SK-N-SH (cell line): ENCODE data around the gene RIN2. TPM values are rescaled to one million over a fixed set of nuclear protein-coding genes. Genes with fewer than 3 reads are reported as not detected.

Experiments used
- CTCF ChIA-PET: fragments of 300-600, 350-600 bp; formaldehyde crosslinking; extraction: SDS; loops from one replicate; lab custom pipeline; 2021; lab: Yijun Ruan, JAX
- POLR2A ChIA-PET: fragments of 350-600 bp; sonication (Branson Sonifier 250); formaldehyde crosslinking; extraction: SDS; loops from one replicate; lab custom pipeline; 2020; ENCODE audit warnings: antibody characterized with exemption, inconsistent platforms; lab: Yijun Ruan, JAX
- DNase-seq: peaks from one replicate; pipeline ENCODE4 v3.0.0; 2012
- H2AFZ ChIP-seq: fragments of 200-600 bp; sonication (generic); 2 replicates; pipeline ENCODE4 v1.8.1; 2016; ENCODE audit warnings: antibody characterized with exemption, mild to moderate bottlenecking, low read depth
- H3F3A ChIP-seq: fragments of 200-600 bp; sonication (generic); replicated peaks from 2 replicates; pipeline ENCODE3; 2016; ENCODE audit warnings: antibody characterized with exemption, mild to moderate bottlenecking; ENCODE audit not compliant: insufficient read depth
- H3K27ac ChIP-seq, 2 experiments: fragments of 200-500 bp in 1 of 2; fragments of 200-600 bp in 1 of 2; sonication (Bioruptor generic) in 1 of 2; sonication (generic), shearing (Covaris generic) in 1 of 2; 2 replicates each; pipeline versions ENCODE4 v1.5.1 to v1.6.1; 2014 to 2016; ENCODE audit warnings: low read depth in 2 of 2, inconsistent platforms in 1 of 2, low read length in 1 of 2, mild to moderate bottlenecking in 1 of 2, mixed read lengths in 1 of 2
- H3K27me3 ChIP-seq: fragments of 200-600 bp; sonication (generic), shearing (Covaris generic); 2 replicates; pipeline ENCODE4 v1.6.1; 2016; ENCODE audit warnings: mixed run types; ENCODE audit not compliant: insufficient read depth
- H3K36me3 ChIP-seq, 2 experiments: fragments of 200-500 bp in 1 of 2; fragments of 200-600 bp in 1 of 2; sonication (Bioruptor generic) in 1 of 2; sonication (generic) in 1 of 2; replicated peaks in 1 of 2; 2 replicates each; pipeline versions ENCODE3 to v1.5.1; 2014 to 2016; ENCODE audit warnings: low read length in 1 of 2, mild to moderate bottlenecking in 1 of 2; ENCODE audit not compliant: insufficient read depth in 2 of 2, control insufficient read depth in 1 of 2
- H3K4me1 ChIP-seq, 2 experiments: fragments of 200-500 bp in 1 of 2; fragments of 200-600 bp in 1 of 2; sonication (Bioruptor generic) in 1 of 2; sonication (generic), shearing (Covaris generic) in 1 of 2; 2 replicates each; pipeline versions ENCODE4 v1.5.1 to v1.6.1; 2014 to 2016; ENCODE audit warnings: low read depth in 1 of 2, low read length in 1 of 2, mixed run types in 1 of 2; ENCODE audit not compliant: insufficient read depth in 2 of 2, control insufficient read depth in 1 of 2
- H3K4me2 ChIP-seq: fragments of 200-600 bp; sonication (generic), shearing (Covaris generic); 2 replicates; pipeline ENCODE4 v1.6.1; 2017; ENCODE audit warnings: mixed run types
- H3K4me3 ChIP-seq, 2 experiments: fragments of 200-500 bp in 1 of 2; fragments of 200-600 bp in 1 of 2; sonication (Bioruptor generic) in 1 of 2; sonication (generic), shearing (Covaris generic) in 1 of 2; 2 replicates each; pipeline versions ENCODE4 v1.5.1 to v1.8.1; 2014 to 2016; ENCODE audit warnings: low read depth in 2 of 2, inconsistent platforms in 1 of 2, low read length in 1 of 2, mild to moderate bottlenecking in 1 of 2, mixed read lengths in 1 of 2, moderate library complexity in 1 of 2
- H3K79me2 ChIP-seq: fragments of 200-600 bp; sonication (generic); 2 replicates; pipeline ENCODE4 v1.8.1; 2017; ENCODE audit warnings: mild to moderate bottlenecking; ENCODE audit not compliant: insufficient read depth
- H3K9ac ChIP-seq: fragments of 200-600 bp; sonication (generic); 2 replicates; pipeline ENCODE4 v1.6.1; 2017; ENCODE audit warnings: mixed run types
- H3K9me2 ChIP-seq: fragments of 200-600 bp; sonication (generic); 2 replicates; pipeline ENCODE4 v1.6.1; 2017; ENCODE audit warnings: mixed run types
- H3K9me3 ChIP-seq: fragments of 200-600 bp; sonication (generic); 2 replicates; pipeline ENCODE4 v1.6.1; 2017; ENCODE audit warnings: mixed run types, mild to moderate bottlenecking, moderate library complexity
- H4K20me1 ChIP-seq: fragments of 200-600 bp; sonication (generic); 2 replicates; pipeline ENCODE4 v1.6.1; 2017; ENCODE audit warnings: mild to moderate bottlenecking, mixed run types; ENCODE audit not compliant: insufficient read depth
- CHD2 ChIP-seq: fragments of 150-350 bp; IDR thresholded peaks from 2 replicates; pipeline ENCODE4 v1.6.1; 2018; ENCODE audit warnings: low read length; ENCODE audit not compliant: partially characterized antibody
- MEF2A ChIP-seq: IDR thresholded peaks from 2 replicates; pipeline ENCODE4 v1.4.0; 2012; ENCODE audit warnings: low read depth, borderline replicate concordance
- MXI1 ChIP-seq: IDR thresholded peaks from 2 replicates; pipeline ENCODE4 v1.6.1; 2012; ENCODE audit warnings: mild to moderate bottlenecking, low read depth, low read length, improper control_type of control experiment
- NFIC ChIP-seq: IDR thresholded peaks from 2 replicates; pipeline ENCODE4 v1.4.0; 2012; ENCODE audit warnings: borderline replicate concordance
- RAD21 ChIP-seq: IDR thresholded peaks from 2 replicates; pipeline ENCODE4 v1.6.1; 2012; ENCODE audit warnings: mild to moderate bottlenecking, low read length
- RXRA ChIP-seq: IDR thresholded peaks from 2 replicates; pipeline ENCODE4 v1.4.0; 2012; ENCODE audit warnings: low read depth, mild to moderate bottlenecking, borderline replicate concordance
- SMC3 ChIP-seq: IDR thresholded peaks from 2 replicates; pipeline ENCODE4 v1.6.1; 2012; ENCODE audit warnings: low read depth, low read length, improper control_type of control experiment
- TCF12 ChIP-seq: IDR thresholded peaks from 2 replicates; pipeline ENCODE4 v1.4.0; 2012
- WGBS: methylation state at CpG from one replicate; pipeline ENCODE4 v1.1.6; 2017; ENCODE audit warnings: low lambda C conversion rate; 5-methylcytosine and 5-hydroxymethylcytosine counted together
- polyA plus RNA-seq, 3 experiments: library from polyadenylated mRNA; depleted of rRNA; stranded (reverse); fragments of >200 nt; gene quantifications; 2 replicates each; pipeline ENCODE4 v1.2.3, GENCODE V29; 2012
- TF ChIP-seq, protein P1 (sequence below): fragments of 150-350 bp; IDR thresholded peaks from 2 replicates; pipeline ENCODE4 v1.6.1; 2017; ENCODE audit warnings: antibody characterized with exemption, low read length, low read depth, borderline replicate concordance
- TF ChIP-seq, protein P2 (sequence below): IDR thresholded peaks from 2 replicates; pipeline ENCODE4; 2012
- TF ChIP-seq, protein P3 (sequence below): fragments of 200-600 bp; sonication (generic); IDR thresholded peaks from 2 replicates; pipeline ENCODE4 v1.6.1; 2017; ENCODE audit warnings: antibody characterized with exemption, mild to moderate bottlenecking, moderate library complexity
- TF ChIP-seq, protein P4 (sequence below): IDR thresholded peaks from 2 replicates; pipeline ENCODE4 v1.4.0; 2012; ENCODE audit warnings: low read depth

RIN2 gene
- polyA plus RNA-seq, 1 of the 3 experiments (the other 2 are of a cell fraction): 6.8 TPM

DNA sequence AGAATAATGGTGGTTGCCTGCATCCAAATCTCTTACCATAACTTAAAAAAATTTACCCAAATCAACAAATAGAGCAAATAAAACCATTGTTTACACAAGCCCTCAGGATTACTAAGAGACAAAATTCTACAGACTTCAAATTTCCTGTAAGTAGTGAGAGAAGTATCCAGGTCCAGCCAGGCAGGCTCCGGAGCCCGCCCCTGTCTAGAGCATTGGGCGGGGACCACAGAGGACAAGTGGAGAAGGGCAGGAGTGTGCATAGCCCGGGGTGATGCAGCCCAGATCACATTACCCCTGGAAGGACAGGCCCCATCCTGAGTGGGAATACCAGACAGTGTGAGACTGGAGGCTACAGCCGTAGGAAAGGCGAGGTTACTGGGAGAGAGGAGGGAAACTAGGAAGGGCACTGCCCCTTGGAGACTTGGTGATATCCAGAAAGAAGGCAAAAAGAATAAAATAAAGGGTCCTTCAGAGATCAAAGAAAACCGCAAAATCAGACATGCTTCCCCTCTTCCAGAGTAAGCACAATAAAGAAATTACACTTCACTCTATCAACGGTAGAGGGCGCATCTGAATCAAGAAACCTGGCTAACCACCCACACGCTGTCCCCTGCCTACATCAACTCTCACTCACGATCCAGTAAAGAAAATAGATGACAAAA, 26.6 kb downstream of the RIN2 start:
- Histone ChIP-seq H3K27me3 (no peaks in the 10 kb centered on the region), H3K36me3 (peaks cover 0 to 14% of the 10 kb centered on the region in 2 experiments), H3K4me1 (peaks cover 18 to 25% of the 10 kb centered on the region in 2 experiments), H3K4me3 (peak overlapping the region in 1 of 2 experiments; percentile 33; a peak in 2 of 4 replicates), H3K4me2 (peak overlapping the region; percentile 81), H4K20me1 (no peaks in the 10 kb centered on the region), H3K79me2 (peaks cover 7% of the 10 kb centered on the region; the same call in 1 of the 2 replicates), H3K9ac (peak overlapping the region; percentile 63; the same call in 1 of the 2 replicates), H3F3A (peaks cover 18% of the 10 kb centered on the region), H3K9me2 (no peaks in the 10 kb centered on the region), H3K27ac (peak overlapping the region; percentile 50 to 92), H2AFZ (peak overlapping the region; percentile 30), H3K9me3 (peaks cover 8% of the 10 kb centered on the region; the same call in 1 of the 2 replicates)
- ChIA-PET POLR2A (no interaction called here), CTCF (interaction anchor here (0.6 to 3.2 kb wide), 28 partner anchors 9 to 242 kb away, joined by 3 to 26 read pairs (median 4); partner anchors contain the start of gene NAA20)
- WGBS: 3% methylated on average over 11 of the region's 11 CpGs
- TF ChIP-seq RXRA (no peak), NFIC (no peak), MEF2A (no peak), CHD2 (peak; percentile 29), RAD21 (peak; percentile 95), TCF12 (peak; percentile 13; the same call in 1 of the 2 replicates), MXI1 (peak; percentile 67; the same call in 1 of the 2 replicates), SMC3 (peak; percentile 85)
- TF ChIP-seq, protein P1, sequence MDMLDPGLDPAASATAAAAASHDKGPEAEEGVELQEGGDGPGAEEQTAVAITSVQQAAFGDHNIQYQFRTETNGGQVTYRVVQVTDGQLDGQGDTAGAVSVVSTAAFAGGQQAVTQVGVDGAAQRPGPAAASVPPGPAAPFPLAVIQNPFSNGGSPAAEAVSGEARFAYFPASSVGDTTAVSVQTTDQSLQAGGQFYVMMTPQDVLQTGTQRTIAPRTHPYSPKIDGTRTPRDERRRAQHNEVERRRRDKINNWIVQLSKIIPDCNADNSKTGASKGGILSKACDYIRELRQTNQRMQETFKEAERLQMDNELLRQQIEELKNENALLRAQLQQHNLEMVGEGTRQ: no peak
- TF ChIP-seq, protein P2, sequence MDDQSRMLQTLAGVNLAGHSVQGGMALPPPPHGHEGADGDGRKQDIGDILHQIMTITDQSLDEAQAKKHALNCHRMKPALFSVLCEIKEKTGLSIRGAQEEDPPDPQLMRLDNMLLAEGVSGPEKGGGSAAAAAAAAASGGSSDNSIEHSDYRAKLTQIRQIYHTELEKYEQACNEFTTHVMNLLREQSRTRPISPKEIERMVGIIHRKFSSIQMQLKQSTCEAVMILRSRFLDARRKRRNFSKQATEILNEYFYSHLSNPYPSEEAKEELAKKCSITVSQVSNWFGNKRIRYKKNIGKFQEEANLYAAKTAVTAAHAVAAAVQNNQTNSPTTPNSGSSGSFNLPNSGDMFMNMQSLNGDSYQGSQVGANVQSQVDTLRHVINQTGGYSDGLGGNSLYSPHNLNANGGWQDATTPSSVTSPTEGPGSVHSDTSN: peak; percentile 12; the same call in 1 of the 2 replicates
- TF ChIP-seq, protein P3, sequence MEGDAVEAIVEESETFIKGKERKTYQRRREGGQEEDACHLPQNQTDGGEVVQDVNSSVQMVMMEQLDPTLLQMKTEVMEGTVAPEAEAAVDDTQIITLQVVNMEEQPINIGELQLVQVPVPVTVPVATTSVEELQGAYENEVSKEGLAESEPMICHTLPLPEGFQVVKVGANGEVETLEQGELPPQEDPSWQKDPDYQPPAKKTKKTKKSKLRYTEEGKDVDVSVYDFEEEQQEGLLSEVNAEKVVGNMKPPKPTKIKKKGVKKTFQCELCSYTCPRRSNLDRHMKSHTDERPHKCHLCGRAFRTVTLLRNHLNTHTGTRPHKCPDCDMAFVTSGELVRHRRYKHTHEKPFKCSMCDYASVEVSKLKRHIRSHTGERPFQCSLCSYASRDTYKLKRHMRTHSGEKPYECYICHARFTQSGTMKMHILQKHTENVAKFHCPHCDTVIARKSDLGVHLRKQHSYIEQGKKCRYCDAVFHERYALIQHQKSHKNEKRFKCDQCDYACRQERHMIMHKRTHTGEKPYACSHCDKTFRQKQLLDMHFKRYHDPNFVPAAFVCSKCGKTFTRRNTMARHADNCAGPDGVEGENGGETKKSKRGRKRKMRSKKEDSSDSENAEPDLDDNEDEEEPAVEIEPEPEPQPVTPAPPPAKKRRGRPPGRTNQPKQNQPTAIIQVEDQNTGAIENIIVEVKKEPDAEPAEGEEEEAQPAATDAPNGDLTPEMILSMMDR: peak; percentile 84
- TF ChIP-seq, protein P4, sequence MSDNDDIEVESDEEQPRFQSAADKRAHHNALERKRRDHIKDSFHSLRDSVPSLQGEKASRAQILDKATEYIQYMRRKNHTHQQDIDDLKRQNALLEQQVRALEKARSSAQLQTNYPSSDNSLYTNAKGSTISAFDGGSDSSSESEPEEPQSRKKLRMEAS: peak; percentile 19
- peak; percentile 69 for DNase-seq
